GM19467 (cell line): ENCODE data around the gene DLGAP5.

ENCODE experiments used
- ATAC-seq: cut with Tn5 transposase; IDR thresholded peaks from one replicate; pipeline ENCODE4 v1.9.1; 2021; ENCODE audit warnings: mild to moderate bottlenecking, moderate library complexity; ENCODE audit not compliant: unreplicated experiment

DLGAP5 gene

GRCh38 chr14:55130196-55130550, 61.2 kb downstream of the DLGAP5 start:
- ATAC-seq: no peak

GRCh38 chr14:55129428-55130195, 61.8 kb downstream of the DLGAP5 start:
- ATAC-seq: peak; percentile 53

- ATAC-seq: peak; percentile 56
Measured at GRCh38 chr14:55129086-55129427, 62.3 kb downstream of the DLGAP5 start, which contains the start of gene LGALS3. TSS of gene LGALS3 (plus strand) at chr14:55129252. CDS start at chr14:55137374, 8,122 bp downstream.

- ATAC-seq: no peak
Measured at GRCh38 chr14:55128386-55129085, 62.8 kb downstream of the DLGAP5 start.

- ATAC-seq: no peak
Measured at GRCh38 chr14:55127460-55127951, 63.9 kb downstream of the DLGAP5 start.

- ATAC-seq: no peak
Measured at GRCh38 chr14:55126932-55127459, 64.4 kb downstream of the DLGAP5 start.

- no peak for ATAC-seq
Measured at GRCh38 chr14:55126034-55126433, 65.4 kb downstream of the DLGAP5 start.

GRCh38 chr14:55125403-55125802, 66.0 kb downstream of the DLGAP5 start:
- ATAC-seq: no peak

GRCh38 chr14:55124774-55125386, 66.5 kb downstream of the DLGAP5 start:
- ATAC-seq: no peak

GRCh38 chr14:55123852-55124639, 67.3 kb downstream of the DLGAP5 start:
- ATAC-seq: no peak

GRCh38 chr14:55123101-55123500, 68.3 kb downstream of the DLGAP5 start:
- ATAC-seq: no peak

- no peak for ATAC-seq
Measured at GRCh38 chr14:55122440-55122986, 68.9 kb downstream of the DLGAP5 start.

- ATAC-seq: no peak
Measured at GRCh38 chr14:55121628-55122439, 69.6 kb downstream of the DLGAP5 start.

- no peak for ATAC-seq
Measured at GRCh38 chr14:55120571-55121495, 70.6 kb downstream of the DLGAP5 start.

GRCh38 chr14:55118761-55119160, 72.6 kb downstream of the DLGAP5 start:
- no peak for ATAC-seq

GRCh38 chr14:55117803-55118441, 73.5 kb downstream of the DLGAP5 start:
- no peak for ATAC-seq

GRCh38 chr14:55116246-55117030, 74.9 kb downstream of the DLGAP5 start:
- ATAC-seq: no peak
